OCI-LY7 (cell line): ENCODE results near the gene S100A3.

ENCODE experiments used
- CTCF ChIP-seq: fragments of 200-600 bp; sonication (generic); conservative IDR thresholded peaks from 2 replicates; pipeline ENCODE4 v1.5.1; 2014; ENCODE audit warnings: mild to moderate bottlenecking, antibody characterized with exemption, low read length, moderate library complexity, mixed read lengths
- EZH2phosphoT487 ChIP-seq: fragments of 200-600 bp; sonication (generic); IDR thresholded peaks from 2 replicates; pipeline ENCODE4 v1.6.1; 2018; ENCODE audit warnings: low read depth, borderline replicate concordance, mild to moderate bottlenecking, mixed run types, antibody characterized with exemption, low read length, moderate library complexity, mixed read lengths

- no peak for TF ChIP-seq CTCF
- no peak for TF ChIP-seq EZH2phosphoT487
These were observed 16.9 kb downstream of the S100A3 start for GRCh38 chr1:153532181-153532580.
